ENCODE measurements around the gene CBL.
A peak's percentile ranks its signal among the peaks of the same experiment; 100 is the strongest.
"Not testable (repeated sequence)": the region's sequence is repeated elsewhere in the genome, so short reads cannot be mapped to it uniquely, and the experiment has no call there.

Gene CBL

GRCh38 chr11:119181677-119182412 lies 24.3 kb upstream of the CBL start:
- no peak for DNase-seq (ENCODE audit: low read depth, low spot score)
- no peak overlapping the region for H3K27ac ChIP-seq

DNA sequence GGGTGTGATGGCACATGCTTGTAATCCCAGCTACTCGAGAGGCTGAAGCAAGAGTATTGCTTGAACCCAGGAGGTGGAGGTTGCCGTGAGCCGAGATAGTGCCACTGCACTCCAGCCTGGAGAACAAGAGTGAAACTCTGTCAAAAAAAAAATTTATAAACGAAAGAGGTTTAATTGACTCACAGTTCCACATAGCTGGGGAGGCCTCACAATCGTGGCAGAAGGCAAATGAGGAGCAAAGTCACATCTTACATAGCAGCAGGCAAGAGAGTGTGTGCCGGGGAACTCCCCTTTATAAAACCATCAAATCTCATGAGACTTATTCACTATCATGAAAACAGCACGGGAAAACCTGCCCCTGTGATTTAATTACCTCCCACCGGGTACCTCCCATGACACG lies 21.7 kb upstream of the CBL start:
- not testable (repeated sequence) for DNase-seq (ENCODE audit: low read depth, low spot score); H3K27ac ChIP-seq

- DNase-seq (ENCODE audit: low read depth, low spot score): no peak
- H3K27ac ChIP-seq: no peak overlapping the region
These were observed 20.0 kb upstream of the CBL start for GRCh38 chr11:119185981-119186634.

DNA sequence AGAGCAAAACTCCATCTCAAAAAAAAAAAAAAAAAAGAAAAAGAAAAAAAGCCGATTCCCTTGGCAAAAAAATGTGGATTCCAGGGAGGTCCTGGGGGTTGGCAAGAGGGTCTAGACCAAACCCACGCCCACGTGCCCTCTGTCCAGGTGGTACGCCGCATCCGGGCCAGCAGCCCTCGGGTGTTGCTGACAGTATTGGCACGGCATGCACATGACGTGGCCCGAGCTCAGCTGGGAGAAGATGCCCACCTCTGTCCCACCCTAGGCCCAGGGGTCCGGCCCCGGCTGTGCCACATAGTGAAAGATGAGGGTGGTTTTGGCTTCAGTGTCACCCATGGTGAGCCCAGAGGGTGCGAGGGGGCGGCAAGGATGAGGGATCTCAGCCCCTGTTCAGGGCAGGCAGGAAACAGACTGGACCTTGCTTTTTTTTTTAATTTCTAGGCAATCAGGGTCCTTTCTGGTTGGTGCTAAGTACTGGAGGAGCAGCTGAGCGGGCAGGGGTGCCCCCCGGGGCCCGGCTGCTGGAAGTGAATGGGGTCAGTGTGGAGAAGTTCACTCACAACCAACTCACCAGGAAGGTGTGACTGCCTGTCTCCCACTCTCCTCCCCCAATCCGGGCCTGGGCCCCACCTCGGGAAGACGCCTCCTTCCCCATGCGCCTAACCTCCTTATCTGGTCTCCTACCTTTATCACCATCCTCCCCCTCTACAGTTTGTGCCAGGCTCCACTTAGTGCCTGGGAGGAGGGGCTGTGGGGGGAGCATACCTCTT lies 18.8 kb upstream of the CBL start:
- DNase-seq (ENCODE audit: low read depth, low spot score): no peak
- no peak overlapping the region for H3K27ac ChIP-seq

- DNase-seq (ENCODE audit: low read depth, low spot score): no peak
- H3K27ac ChIP-seq: no peak overlapping the region
These were observed 18.1 kb upstream of the CBL start for GRCh38 chr11:119188067-119188466.

- H3K27ac ChIP-seq: no peak overlapping the region
- DNase-seq (ENCODE audit: low read depth, low spot score): no peak
These were observed 17.3 kb upstream of the CBL start for GRCh38 chr11:119188887-119189286.

DNA sequence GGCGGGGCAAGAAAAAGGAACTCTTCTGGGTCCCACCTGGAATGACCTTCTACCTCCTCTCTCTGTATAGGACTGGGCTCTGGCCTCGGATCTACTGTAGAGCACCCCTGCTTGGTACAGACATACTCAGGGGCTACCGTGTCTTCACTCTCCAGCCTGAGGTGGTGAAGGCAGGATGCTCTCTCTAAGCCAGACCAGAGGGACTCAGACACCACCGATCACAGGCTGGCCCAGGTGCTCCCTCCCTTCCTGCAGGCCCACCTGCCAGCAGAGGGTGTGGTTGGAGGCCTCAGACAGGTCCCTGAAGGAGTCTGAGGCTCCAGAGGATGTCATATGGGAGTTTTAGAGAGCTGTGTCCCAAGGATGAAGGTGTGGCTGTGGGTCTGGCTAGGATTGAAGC lies 16.7 kb upstream of the CBL start:
- no peak for DNase-seq (ENCODE audit: low read depth, low spot score)
- H3K27ac ChIP-seq: no peak overlapping the region

- no peak for DNase-seq (ENCODE audit: low read depth, low spot score)
- no peak overlapping the region for H3K27ac ChIP-seq
These were observed 15.6 kb upstream of the CBL start for GRCh38 chr11:119190531-119190930.

GRCh38 chr11:119191265-119191664 lies 14.9 kb upstream of the CBL start:
- H3K27ac ChIP-seq; DNase-seq (ENCODE audit: low read depth, low spot score): not testable (repeated sequence)

- DNase-seq (ENCODE audit: low read depth, low spot score): no peak
- H3K27ac ChIP-seq: no peak overlapping the region
These were observed 14.0 kb upstream of the CBL start for GRCh38 chr11:119192111-119192510.

DNA sequence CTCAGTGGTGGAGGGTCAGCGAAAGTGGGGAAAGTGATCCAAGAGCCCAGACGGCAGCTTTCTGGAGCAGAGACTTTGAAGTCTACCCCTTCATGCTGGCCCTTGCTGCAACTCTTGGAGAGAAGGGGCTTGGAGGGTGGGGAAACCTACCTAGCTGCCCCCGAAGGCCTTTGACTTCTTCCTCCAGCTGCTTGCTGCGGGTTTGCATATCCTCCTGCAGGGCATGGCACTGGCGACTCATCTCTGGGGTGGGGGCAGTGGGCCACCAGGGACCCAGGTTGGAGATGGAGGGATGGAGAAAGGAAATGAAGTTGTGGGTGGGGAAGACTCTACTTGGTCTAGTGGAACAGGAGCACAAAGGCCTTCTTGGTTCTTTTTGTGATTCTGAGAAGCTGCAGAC lies 13.1 kb upstream of the CBL start:
- DNase-seq (ENCODE audit: low read depth, low spot score): no peak
- H3K27ac ChIP-seq: no peak overlapping the region

DNA sequence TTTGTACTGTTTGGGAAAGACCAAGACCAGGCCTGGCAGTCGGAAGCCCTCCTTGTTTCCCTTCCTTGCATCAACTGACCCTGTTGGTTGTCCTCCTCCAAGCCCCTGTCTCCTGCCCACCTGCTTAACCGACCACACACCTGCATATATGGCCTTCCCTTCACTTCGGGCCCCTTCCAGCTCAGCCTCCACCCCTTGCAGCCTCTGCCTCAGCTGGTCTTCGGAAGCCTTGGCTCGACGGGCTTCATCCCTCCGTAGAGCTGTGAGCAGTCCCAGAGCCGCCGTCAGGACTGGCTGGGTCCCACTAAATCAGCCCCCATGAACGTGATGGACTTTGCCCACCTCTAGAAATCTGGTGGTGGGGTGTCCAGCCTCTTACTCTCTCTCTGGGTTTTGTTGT lies 12.5 kb upstream of the CBL start:
- H3K27ac ChIP-seq: no peak overlapping the region
- no peak for DNase-seq (ENCODE audit: low read depth, low spot score)

GRCh38 chr11:119194811-119195440 lies 11.2 kb upstream of the CBL start:
- no peak for DNase-seq (ENCODE audit: low read depth, low spot score)
- no peak overlapping the region for H3K27ac ChIP-seq

GRCh38 chr11:119195680-119196079 lies 10.5 kb upstream of the CBL start:
- H3K27ac ChIP-seq: no peak overlapping the region
- DNase-seq (ENCODE audit: low read depth, low spot score): no peak

DNA sequence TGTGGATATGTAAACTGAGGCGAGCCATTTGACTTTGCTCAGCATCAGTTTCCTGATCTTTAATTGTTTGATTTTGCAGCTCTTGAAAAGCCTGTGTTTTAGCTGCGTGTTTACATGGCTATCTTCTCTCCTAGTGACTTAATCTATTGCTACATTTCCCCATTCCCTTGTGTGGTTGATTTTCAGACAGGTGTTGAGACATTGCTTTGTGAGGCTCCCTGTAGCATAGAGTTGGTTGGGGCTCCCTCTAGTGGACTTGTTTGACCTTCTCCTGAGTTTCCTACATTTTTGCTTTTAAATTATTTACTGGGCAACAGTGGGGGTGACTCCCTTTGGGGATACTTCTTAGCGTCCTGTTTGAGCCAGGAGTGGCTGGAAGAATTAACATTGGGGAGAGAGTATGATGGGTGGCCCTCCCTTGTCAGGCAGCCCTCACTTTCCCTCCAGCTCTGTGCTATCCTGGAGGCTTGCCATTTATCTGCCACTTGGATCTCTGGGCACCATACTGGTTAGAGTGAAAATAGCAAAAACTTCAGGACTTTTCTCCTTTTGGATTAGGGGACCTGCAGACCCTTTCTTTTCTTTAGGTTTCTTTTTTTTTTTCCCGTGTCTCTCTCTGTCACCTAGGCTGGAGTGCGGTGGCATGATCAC lies 9.2 kb upstream of the CBL start:
- DNase-seq (ENCODE audit: low read depth, low spot score): peak; percentile 51
- H3K27ac ChIP-seq: no peak overlapping the region

- no peak overlapping the region for H3K27ac ChIP-seq
- no peak for DNase-seq (ENCODE audit: low read depth, low spot score)
These were observed 7.2 kb upstream of the CBL start for GRCh38 chr11:119198925-119199324.

GRCh38 chr11:119201236-119201635 lies 4.9 kb upstream of the CBL start:
- DNase-seq (ENCODE audit: low read depth, low spot score); H3K27ac ChIP-seq: not testable (repeated sequence)

DNA sequence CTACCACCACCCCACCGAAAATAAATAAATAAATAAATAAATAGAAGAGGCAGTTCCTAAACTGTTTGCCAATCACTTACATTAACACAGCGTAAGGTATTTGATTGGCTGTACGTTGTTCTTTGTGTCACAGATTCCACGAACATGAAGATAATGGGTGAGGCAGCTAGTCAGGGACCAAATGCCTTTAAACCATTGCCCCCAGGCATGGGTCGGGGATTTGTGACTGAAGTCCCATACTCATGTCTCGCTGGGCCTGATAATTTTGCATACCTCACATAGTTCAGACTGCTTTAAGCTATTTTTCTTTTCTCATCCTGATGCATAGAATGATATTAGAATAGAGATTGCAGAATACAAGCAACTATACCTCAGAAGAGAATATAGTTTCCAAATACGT lies 3.6 kb upstream of the CBL start:
- no peak for DNase-seq (ENCODE audit: low read depth, low spot score)
- no peak overlapping the region for H3K27ac ChIP-seq

DNA sequence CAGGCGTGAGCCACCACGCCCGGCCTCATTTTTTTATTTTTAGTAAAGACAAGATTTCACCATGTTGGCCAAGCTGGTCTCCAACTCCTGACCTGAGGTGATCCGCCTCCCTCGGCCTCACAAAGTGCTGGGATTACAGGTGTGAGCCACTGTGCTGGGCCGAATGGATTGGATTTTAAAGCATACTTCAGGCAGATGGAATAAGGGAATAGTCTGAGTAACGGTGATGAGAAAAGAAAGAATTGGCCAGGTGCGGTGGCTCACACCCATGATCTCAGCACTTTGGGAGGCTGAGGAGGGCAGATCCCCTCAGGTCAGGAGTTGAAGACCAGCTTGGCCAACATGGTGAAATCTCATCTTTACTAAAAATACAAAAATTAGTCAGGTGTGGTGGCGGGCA lies 2.1 kb upstream of the CBL start:
- no peak overlapping the region for H3K27ac ChIP-seq
- no peak for DNase-seq (ENCODE audit: low read depth, low spot score)

DNA sequence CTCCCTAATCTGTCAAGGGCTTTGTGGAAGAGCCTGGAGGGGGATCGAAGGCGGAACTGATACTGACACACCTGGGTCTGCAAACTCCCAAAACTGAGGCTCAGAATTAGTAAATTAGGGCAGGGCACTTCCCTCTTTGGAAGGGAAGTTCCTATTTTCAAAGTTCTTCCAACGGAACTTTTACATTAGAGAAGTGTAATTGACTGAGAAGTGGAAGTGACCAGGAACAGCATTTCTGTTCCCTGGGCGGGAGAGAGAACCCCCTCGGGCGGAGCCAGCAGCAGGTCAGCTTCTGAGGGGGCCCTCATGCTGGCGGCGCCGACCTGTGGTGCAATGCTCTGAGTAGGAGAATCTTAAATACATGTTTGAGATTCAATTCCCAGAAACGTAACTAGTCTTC lies 1.1 kb upstream of the CBL start:
- H3K27ac ChIP-seq: no peak overlapping the region
- DNase-seq (ENCODE audit: low read depth, low spot score): no peak
